ENCODE measurements around the gene CD55. TPM values are rescaled to one million over a fixed set of nuclear protein-coding genes. Genes with fewer than 3 reads are reported as not detected.

CD55 gene
- total RNA-seq, 2 donors from 2014 or later: 19.5 to 26.1 TPM

DNA sequence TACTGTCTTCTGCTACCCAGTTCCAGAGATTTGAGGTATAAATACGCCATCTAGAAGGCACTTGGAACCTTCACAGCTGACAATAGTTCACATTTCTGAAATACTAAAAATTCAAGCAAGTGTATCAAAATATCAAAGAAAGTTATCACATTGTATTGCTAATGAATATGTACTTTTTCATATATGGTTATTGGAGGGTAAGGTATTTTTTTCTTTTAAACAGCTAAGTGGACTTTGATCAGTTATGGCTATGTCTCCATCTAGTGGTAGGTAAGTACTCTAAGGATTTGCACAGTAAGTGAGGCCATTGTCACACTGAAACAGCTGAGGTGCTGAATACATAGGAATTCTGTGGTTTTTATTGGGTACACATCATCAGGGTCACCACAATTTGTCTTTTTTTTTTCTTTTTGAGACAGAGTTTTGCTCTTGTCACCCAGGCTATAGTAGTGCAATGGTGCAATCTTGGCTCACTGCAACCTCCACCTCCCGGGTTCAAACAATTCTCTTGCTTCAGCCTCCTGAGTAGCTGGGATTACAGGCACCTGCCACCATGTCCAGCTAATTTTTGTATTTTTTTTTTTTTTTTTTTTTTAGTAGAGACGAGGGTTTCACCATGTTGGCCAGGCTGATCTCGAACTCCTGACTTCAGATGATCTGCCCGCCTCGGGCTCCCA, 83.5 kb downstream of the CD55 start:
- Mint-ChIP-seq H3K9me3 (no peaks in the 10 kb centered on the region), H3K4me1 (no peaks in the 10 kb centered on the region), H3K36me3 (ENCODE audit: low read depth) (no peaks in the 10 kb centered on the region), H3K4me3 (no peak overlapping the region), H3K27me3 (ENCODE audit: insufficient read depth) (peaks cover 3% of the 10 kb centered on the region), H3K27ac (no peak overlapping the region)
- DNase-seq: no peak
- H3K9me3 ChIP-seq (ENCODE audit: control insufficient read depth, low read length): no peaks in the 10 kb centered on the region
- no peak overlapping the region for H3K27ac ChIP-seq (ENCODE audit: low read depth, low read length)
- peaks cover 5% of the 10 kb centered on the region for H3K27me3 ChIP-seq (ENCODE audit: control insufficient read depth, insufficient read depth, low read length, poor library complexity, severe bottlenecking)
- H3K9ac ChIP-seq (ENCODE audit: extremely low read depth, low read length, poor library complexity, severe bottlenecking): no peak overlapping the region
- H3K4me1 ChIP-seq (ENCODE audit: control insufficient read depth, insufficient read depth, low read length): no peaks in the 10 kb centered on the region
- no peak overlapping the region for H3K4me3 ChIP-seq (ENCODE audit: low read length)
- no peaks in the 10 kb centered on the region for H3K36me3 ChIP-seq (ENCODE audit: control insufficient read depth, insufficient read depth, low read length)
- TF ChIP-seq, protein P1, sequence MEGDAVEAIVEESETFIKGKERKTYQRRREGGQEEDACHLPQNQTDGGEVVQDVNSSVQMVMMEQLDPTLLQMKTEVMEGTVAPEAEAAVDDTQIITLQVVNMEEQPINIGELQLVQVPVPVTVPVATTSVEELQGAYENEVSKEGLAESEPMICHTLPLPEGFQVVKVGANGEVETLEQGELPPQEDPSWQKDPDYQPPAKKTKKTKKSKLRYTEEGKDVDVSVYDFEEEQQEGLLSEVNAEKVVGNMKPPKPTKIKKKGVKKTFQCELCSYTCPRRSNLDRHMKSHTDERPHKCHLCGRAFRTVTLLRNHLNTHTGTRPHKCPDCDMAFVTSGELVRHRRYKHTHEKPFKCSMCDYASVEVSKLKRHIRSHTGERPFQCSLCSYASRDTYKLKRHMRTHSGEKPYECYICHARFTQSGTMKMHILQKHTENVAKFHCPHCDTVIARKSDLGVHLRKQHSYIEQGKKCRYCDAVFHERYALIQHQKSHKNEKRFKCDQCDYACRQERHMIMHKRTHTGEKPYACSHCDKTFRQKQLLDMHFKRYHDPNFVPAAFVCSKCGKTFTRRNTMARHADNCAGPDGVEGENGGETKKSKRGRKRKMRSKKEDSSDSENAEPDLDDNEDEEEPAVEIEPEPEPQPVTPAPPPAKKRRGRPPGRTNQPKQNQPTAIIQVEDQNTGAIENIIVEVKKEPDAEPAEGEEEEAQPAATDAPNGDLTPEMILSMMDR (conservative IDR thresholded peaks at IDR 0.05): peak; percentile 93
- 80 to 100% methylated on average over 1 to 6 of the region's 6 CpGs for WGBS, 2 experiments (ENCODE audit: insufficient coverage in 1 of 2, insufficient read length in 1 of 2)

DNA sequence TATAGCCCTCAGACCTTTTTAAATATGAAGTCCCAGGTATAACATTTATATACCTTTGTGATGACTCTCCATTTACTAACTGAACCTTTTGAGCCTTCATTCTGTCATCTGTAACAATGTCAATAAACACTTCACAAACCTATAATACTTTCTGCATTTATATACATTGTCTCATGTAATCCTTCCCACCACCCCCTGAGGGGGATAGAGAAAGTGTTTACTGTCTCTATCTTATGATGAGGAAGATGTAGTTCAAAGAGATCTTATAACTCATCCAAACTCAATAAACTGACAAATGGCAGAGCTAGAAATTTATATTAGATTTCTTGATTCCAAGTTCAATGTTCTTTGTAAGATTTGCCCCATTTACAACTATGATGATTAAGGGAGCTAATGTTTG, 84.3 kb downstream of the CD55 start:
- Histone ChIP-seq H3K36me3 (ENCODE audit: control insufficient read depth, insufficient read depth, low read length) (no peaks in the 10 kb centered on the region), H3K9me3 (ENCODE audit: control insufficient read depth, low read length) (no peaks in the 10 kb centered on the region), H3K9ac (ENCODE audit: extremely low read depth, low read length, poor library complexity, severe bottlenecking) (no peak overlapping the region), H3K4me3 (ENCODE audit: low read length) (no peak overlapping the region), H3K4me1 (ENCODE audit: control insufficient read depth, insufficient read depth, low read length) (no peaks in the 10 kb centered on the region), H3K27me3 (ENCODE audit: control insufficient read depth, insufficient read depth, low read length, poor library complexity, severe bottlenecking) (peaks cover 5% of the 10 kb centered on the region), H3K27ac (ENCODE audit: low read depth, low read length) (no peak overlapping the region)
- Mint-ChIP-seq H3K27ac (no peak overlapping the region), H3K4me3 (no peak overlapping the region), H3K4me1 (no peaks in the 10 kb centered on the region), H3K36me3 (ENCODE audit: low read depth) (no peaks in the 10 kb centered on the region), H3K27me3 (ENCODE audit: insufficient read depth) (peaks cover 3% of the 10 kb centered on the region), H3K9me3 (no peaks in the 10 kb centered on the region)
- no peak for DNase-seq
- TF ChIP-seq, protein P1 (conservative IDR thresholded peaks at IDR 0.05): no peak

DNA sequence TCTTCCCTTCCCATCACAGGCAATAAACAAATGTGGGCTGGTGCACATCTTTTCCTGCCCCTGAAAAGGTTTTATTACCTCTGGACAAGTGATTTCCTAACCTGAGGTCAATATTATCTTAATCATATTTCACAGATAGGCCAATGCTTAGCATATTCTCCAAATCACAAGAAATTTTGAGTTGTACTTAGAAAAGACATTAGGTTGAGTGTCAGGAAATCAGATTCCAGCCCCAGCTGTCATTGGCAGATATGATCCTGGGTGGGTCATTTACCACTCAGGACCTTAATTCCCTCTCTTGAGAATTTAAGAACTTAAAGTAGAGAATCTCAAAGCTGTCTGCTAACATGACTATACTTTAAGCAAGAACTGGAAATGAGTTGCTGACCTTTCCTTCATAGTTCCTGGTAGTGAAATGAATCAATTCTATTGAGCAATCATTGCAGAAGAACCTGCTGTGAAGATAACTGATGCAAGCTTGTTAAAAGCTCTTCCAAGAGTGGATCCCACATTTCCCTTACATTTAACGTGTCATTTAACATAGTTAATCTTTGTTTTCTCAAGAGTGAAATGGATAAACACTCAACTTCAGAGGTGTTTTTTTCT, 86.3 kb downstream of the CD55 start:
- no peak overlapping the region for H3K27ac Mint-ChIP-seq
- no peaks in the 10 kb centered on the region for H3K4me1 Mint-ChIP-seq
- TF ChIP-seq, protein P1 (conservative IDR thresholded peaks at IDR 0.05): no peak
- no peaks in the 10 kb centered on the region for H3K36me3 Mint-ChIP-seq (ENCODE audit: low read depth)
- no peaks in the 10 kb centered on the region for H3K9me3 Mint-ChIP-seq
- Histone ChIP-seq H3K27me3 (ENCODE audit: control insufficient read depth, insufficient read depth, low read length, poor library complexity, severe bottlenecking) (peaks cover 5% of the 10 kb centered on the region), H3K9ac (ENCODE audit: extremely low read depth, low read length, poor library complexity, severe bottlenecking) (no peak overlapping the region), H3K27ac (ENCODE audit: low read depth, low read length) (no peak overlapping the region), H3K4me3 (ENCODE audit: low read length) (no peak overlapping the region), H3K9me3 (ENCODE audit: control insufficient read depth, low read length) (no peaks in the 10 kb centered on the region), H3K4me1 (ENCODE audit: control insufficient read depth, insufficient read depth, low read length) (no peaks in the 10 kb centered on the region), H3K36me3 (ENCODE audit: control insufficient read depth, insufficient read depth, low read length) (no peaks in the 10 kb centered on the region)
- DNase-seq: no peak
- 83 to 84% methylated on average over 1 of the region's 1 CpG for WGBS, 2 experiments (ENCODE audit: insufficient coverage in 1 of 2, insufficient read length in 1 of 2)
- peaks cover 3% of the 10 kb centered on the region for H3K27me3 Mint-ChIP-seq (ENCODE audit: insufficient read depth)
- no peak overlapping the region for H3K4me3 Mint-ChIP-seq

Other genes with a start within 250 kb of the CD55 start
- gene C4BPB, start 232.8 kb upstream of the CD55 start, total RNA-seq: not detected
- not detected for gene C4BPA, start 217.4 kb upstream of the CD55 start, total RNA-seq
- 1 to 10 TPM in 1 of 2 donors, under 1 TPM in 1; 0.48 to 2.1 TPM for gene CR2, start 132.7 kb downstream of the CD55 start, total RNA-seq
- gene CR1, start 174.5 kb downstream of the CD55 start, total RNA-seq: under 1 TPM in 1 of 2 donors, not detected in 1; 0.07 TPM